Karpas-422 (cell line): ENCODE data around the gene GADL1. TPM values are rescaled to one million over a fixed set of nuclear protein-coding genes. Genes with fewer than 3 reads are reported as not detected.

Experiments used
- DNase-seq: peaks from one replicate; pipeline ENCODE4 v3.0.0-alpha.2; 2015
- H2AFZ ChIP-seq: fragments of 200-600 bp; sonication (generic); 2 replicates; pipeline ENCODE4 v1.6.1; 2014; ENCODE audit warnings: antibody characterized with exemption, low read length, mixed read lengths
- H3K27ac ChIP-seq: fragments of 200-600 bp; sonication (generic); 2 replicates; pipeline ENCODE4 v1.5.1; 2014; ENCODE audit warnings: mild to moderate bottlenecking, low read length, moderate library complexity
- H3K27me3 ChIP-seq: fragments of 200-600 bp; sonication (generic); 2 replicates; pipeline ENCODE4 v1.6.1; 2014; ENCODE audit warnings: low read length, mixed read lengths
- H3K36me3 ChIP-seq: fragments of 200-600 bp; sonication (generic); 2 replicates; pipeline ENCODE4 v1.6.1; 2014; ENCODE audit warnings: low read length, mixed read lengths; ENCODE audit not compliant: insufficient read depth
- H3K4me1 ChIP-seq: fragments of 200-600 bp; sonication (generic); 2 replicates; pipeline ENCODE4 v1.6.1; 2014; ENCODE audit warnings: mild to moderate bottlenecking, low read length, mixed read lengths
- H3K4me2 ChIP-seq: fragments of 200-600 bp; sonication (generic); 2 replicates; pipeline ENCODE4 v1.6.1; 2014; ENCODE audit warnings: low read length, low read depth, mild to moderate bottlenecking; ENCODE audit not compliant: poor library complexity, severe bottlenecking
- H3K4me3 ChIP-seq: fragments of 200-600 bp; sonication (generic); 2 replicates; pipeline ENCODE4 v1.5.1; 2014; ENCODE audit warnings: mild to moderate bottlenecking, antibody characterized with exemption, low read length, mixed read lengths
- H3K79me2 ChIP-seq: fragments of 200-600 bp; sonication (generic); 2 replicates; pipeline ENCODE4 v1.6.1; 2014; ENCODE audit warnings: mild to moderate bottlenecking, low read length, mixed read lengths
- H3K9ac ChIP-seq: fragments of 200-600 bp; sonication (generic); 2 replicates; pipeline ENCODE4 v1.6.0; 2014; ENCODE audit warnings: low read length
- H3K9me2 ChIP-seq: fragments of 200-600 bp; sonication (generic), shearing (Covaris generic); replicated peaks from 2 replicates; pipeline ENCODE4 v1.6.0; 2014; ENCODE audit warnings: mild to moderate bottlenecking, low read length, moderate library complexity; ENCODE audit not compliant: insufficient read depth
- H3K9me3 ChIP-seq: fragments of 300-700, 200-600 bp; sonication (generic); 2 replicates; pipeline ENCODE4 v1.6.1; 2014; ENCODE audit warnings: low read length, mixed read lengths
- H4K20me1 ChIP-seq: fragments of 200-600 bp; sonication (generic); 2 replicates; pipeline ENCODE4 v1.6.1; 2014; ENCODE audit warnings: mild to moderate bottlenecking, antibody characterized with exemption, low read length, low read depth; ENCODE audit not compliant: insufficient read depth
- total RNA-seq: library from RNA; depleted of rRNA; stranded (reverse); fragments of >200 nt; shearing (Covaris generic); gene quantifications from 2 replicates; pipeline ENCODE4 v1.2.3, GENCODE V29; 2014; ENCODE audit warnings: low replicate concordance

Gene GADL1
- total RNA-seq, 1 experiment from 2014 or later = not detected

DNA sequence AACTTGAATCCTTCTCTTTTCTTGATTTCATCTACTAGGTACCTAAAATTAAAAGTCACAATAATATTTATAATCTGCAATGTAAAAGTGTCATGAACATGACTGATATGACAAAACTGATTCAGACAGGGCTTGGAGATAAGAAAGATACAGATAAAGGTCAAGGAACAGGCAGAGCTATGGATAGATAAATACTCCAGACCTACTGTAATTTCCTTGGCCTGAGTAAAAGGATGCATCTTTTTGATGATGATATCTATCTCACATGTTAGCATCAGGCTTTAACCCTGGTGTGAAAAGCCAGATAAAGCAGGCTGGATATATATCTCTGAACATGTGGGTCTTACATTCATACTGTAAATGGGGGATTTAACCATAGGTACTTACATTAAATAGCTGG, 108.1 kb downstream of the GADL1 start:
- H3K4me2 ChIP-seq = no peak overlapping the region
- H3K36me3 ChIP-seq = no peaks in the 10 kb centered on the region
- DNase-seq = no peak
- H3K9me2 ChIP-seq = no peaks in the 10 kb centered on the region
- peaks cover 2% of the 10 kb centered on the region; the same call in 1 of the 2 replicates for H3K27me3 ChIP-seq
- no peaks in the 10 kb centered on the region for H3K9me3 ChIP-seq
- H3K9ac ChIP-seq = no peak overlapping the region
- no peaks in the 10 kb centered on the region for H3K79me2 ChIP-seq
- H3K4me3 ChIP-seq = no peak overlapping the region
- H3K27ac ChIP-seq = no peak overlapping the region
- no peaks in the 10 kb centered on the region for H3K4me1 ChIP-seq
- no peaks in the 10 kb centered on the region for H4K20me1 ChIP-seq
- no peak overlapping the region for H2AFZ ChIP-seq

DNA sequence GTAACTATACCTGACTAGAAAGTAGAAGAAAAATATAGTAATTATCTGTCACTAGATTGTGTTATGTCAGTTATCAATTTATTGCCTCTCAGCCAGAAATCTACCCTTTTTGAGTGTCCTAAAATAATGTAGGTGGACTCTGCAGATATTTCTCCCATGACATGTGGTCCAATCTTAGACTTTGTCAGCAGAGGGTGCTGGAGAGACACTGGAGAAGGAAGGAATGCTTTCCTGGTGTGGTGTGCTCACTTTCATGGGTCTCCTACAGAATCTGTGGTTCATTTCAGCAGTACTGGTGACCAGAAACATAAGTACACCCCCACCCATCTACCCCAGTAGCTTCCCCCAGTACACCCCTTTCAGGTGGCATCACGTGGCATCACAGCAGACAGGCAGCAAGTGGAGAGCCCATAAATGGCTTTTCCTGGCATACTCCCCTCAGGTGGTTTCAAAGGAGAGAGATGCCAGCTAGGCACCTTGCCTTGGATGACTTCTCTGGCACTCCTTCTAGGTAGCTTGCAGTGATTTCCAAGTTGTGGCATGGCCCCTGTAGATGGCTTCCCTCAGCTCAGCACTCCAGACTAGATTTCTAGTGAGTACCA, 114.7 kb downstream of the GADL1 start:
- Histone ChIP-seq H3K4me2 (no peak overlapping the region), H3K9ac (no peak overlapping the region), H3K36me3 (no peaks in the 10 kb centered on the region), H3K27me3 (peaks cover 2% of the 10 kb centered on the region; the same call in 1 of the 2 replicates), H2AFZ (no peak overlapping the region), H4K20me1 (no peaks in the 10 kb centered on the region), H3K4me3 (no peak overlapping the region), H3K9me3 (no peaks in the 10 kb centered on the region), H3K27ac (no peak overlapping the region), H3K4me1 (no peaks in the 10 kb centered on the region), H3K79me2 (no peaks in the 10 kb centered on the region), H3K9me2 (no peaks in the 10 kb centered on the region)
- peak; percentile 55 for DNase-seq

DNA sequence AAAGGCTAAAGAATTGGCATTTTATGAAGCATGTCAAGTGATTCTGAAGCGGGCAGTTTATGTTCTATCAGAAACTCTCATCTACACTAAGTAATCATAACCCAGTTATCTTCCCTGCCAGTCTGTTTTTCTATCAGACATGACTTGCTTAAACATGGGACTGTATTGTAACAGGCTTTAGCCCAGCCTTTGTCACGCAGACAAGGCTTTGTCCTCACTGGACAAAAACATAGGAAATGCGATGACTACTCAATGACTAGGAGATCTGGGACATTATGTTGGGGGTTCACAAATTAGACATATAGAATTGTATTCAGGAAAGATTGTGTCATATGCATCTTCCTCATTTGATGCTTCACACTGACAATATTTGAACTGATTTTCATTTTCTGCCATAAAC, 115.5 kb downstream of the GADL1 start:
- Histone ChIP-seq H4K20me1 (no peaks in the 10 kb centered on the region), H3K4me1 (no peaks in the 10 kb centered on the region), H3K79me2 (no peaks in the 10 kb centered on the region), H3K9me2 (no peaks in the 10 kb centered on the region), H3K27ac (no peak overlapping the region), H3K4me3 (no peak overlapping the region), H3K27me3 (no peaks in the 10 kb centered on the region; the same call in 1 of the 2 replicates), H3K9me3 (no peaks in the 10 kb centered on the region), H3K36me3 (no peaks in the 10 kb centered on the region), H3K9ac (no peak overlapping the region), H3K4me2 (no peak overlapping the region), H2AFZ (no peak overlapping the region)
- DNase-seq = no peak

DNA sequence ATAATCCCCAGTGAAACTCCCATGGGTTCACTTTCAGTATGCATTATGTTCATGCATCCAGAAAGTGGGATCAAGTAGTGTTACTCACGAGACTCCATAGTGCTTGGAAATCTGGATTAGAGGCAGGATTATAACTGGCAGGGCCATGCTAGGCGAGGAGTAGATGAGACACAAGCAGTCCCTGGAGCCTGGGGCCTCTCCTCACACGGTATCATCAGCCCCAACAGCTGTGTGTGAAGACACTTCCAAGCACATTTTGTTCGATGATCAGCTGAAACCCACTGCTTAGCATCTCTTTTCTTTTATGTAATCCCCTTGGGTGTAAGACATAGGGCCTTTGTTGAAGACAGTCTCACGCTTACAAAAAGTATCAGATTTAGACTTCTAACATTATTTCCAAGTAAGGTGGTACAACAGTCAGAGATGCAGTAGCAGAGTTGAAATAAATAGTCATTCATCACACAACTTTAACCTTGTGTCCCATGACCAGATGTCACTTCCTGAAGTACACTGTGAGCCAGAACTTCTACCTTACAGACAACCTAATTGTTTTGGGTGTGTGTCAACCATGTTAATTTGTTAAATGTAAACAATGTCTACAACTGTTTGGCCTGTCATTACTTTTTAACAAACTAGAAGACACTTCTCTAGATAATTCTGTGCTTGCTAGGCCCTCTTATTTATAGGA, 116.9 kb downstream of the GADL1 start:
- H3K4me2 ChIP-seq = no peak overlapping the region
- no peaks in the 10 kb centered on the region for H3K79me2 ChIP-seq
- no peak overlapping the region for H2AFZ ChIP-seq
- no peaks in the 10 kb centered on the region; the same call in 1 of the 2 replicates for H3K27me3 ChIP-seq
- H3K36me3 ChIP-seq = no peaks in the 10 kb centered on the region
- no peak for DNase-seq
- no peaks in the 10 kb centered on the region for H4K20me1 ChIP-seq
- H3K9ac ChIP-seq = no peak overlapping the region
- no peaks in the 10 kb centered on the region for H3K4me1 ChIP-seq
- H3K27ac ChIP-seq = no peak overlapping the region
- H3K4me3 ChIP-seq = no peak overlapping the region
- no peaks in the 10 kb centered on the region for H3K9me2 ChIP-seq
- H3K9me3 ChIP-seq = no peaks in the 10 kb centered on the region

DNA sequence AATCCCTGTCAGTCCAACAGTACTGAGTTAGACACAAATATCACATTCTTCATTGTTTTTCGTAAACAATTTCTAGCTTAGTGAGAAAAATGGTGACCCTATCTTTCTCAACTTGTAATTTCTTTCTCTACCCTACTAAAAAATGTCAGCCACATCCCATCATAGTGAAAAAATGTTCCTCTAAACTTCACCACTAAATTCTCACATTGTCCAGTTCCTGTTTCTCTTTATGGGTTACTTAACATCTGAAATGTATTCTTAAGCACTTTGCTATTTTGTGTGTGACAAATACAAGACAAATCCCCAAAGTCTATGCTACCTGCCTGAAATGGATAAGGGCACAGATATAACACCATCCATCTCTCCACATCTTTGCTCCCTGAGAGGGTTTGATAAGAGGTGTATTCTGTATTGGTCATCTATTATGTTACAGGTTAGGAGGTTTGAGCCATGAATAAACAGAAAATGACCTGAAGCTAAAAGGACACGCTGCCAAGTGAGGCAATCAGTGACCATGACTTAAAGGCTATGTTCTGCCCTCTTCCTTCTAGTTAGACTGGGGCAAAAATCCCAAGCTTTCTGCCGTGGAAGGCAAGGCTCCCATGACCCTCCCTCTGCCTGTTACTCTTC, 118.2 kb downstream of the GADL1 start:
- no peaks in the 10 kb centered on the region for H3K9me2 ChIP-seq
- H2AFZ ChIP-seq = no peak overlapping the region
- H3K9me3 ChIP-seq = no peaks in the 10 kb centered on the region
- no peaks in the 10 kb centered on the region for H3K4me1 ChIP-seq
- no peak overlapping the region for H3K27ac ChIP-seq
- no peaks in the 10 kb centered on the region for H4K20me1 ChIP-seq
- H3K9ac ChIP-seq = no peak overlapping the region
- no peaks in the 10 kb centered on the region for H3K36me3 ChIP-seq
- no peaks in the 10 kb centered on the region; the same call in 1 of the 2 replicates for H3K27me3 ChIP-seq
- DNase-seq = no peak
- H3K79me2 ChIP-seq = no peaks in the 10 kb centered on the region
- no peak overlapping the region for H3K4me2 ChIP-seq
- no peak overlapping the region for H3K4me3 ChIP-seq

DNA sequence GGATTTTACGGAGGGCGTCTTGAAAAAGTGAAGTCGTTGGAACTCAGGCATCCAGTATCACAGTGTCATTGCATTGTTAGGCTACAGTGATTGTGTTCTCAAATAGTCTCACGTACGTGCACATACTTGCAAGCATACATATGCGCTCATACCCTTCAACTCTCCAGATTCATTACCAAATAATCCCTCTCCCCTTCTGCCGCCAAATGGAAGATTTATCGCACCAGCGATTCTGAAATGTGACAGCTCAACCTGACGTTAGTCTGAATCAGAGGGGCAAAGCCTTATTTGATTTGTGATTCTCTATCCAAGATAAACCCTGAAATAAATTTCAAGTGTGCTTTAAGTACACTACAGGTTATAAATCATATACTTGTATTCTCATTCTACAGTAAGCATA, 119.4 kb downstream of the GADL1 start:
- no peaks in the 10 kb centered on the region for H3K9me2 ChIP-seq
- no peaks in the 10 kb centered on the region for H4K20me1 ChIP-seq
- no peaks in the 10 kb centered on the region for H3K9me3 ChIP-seq
- no peak overlapping the region for H3K27ac ChIP-seq
- H3K4me3 ChIP-seq = no peak overlapping the region
- H3K79me2 ChIP-seq = no peaks in the 10 kb centered on the region
- no peaks in the 10 kb centered on the region for H3K4me1 ChIP-seq
- H3K9ac ChIP-seq = no peak overlapping the region
- no peak for DNase-seq
- H3K36me3 ChIP-seq = no peaks in the 10 kb centered on the region
- no peak overlapping the region for H2AFZ ChIP-seq
- no peaks in the 10 kb centered on the region for H3K27me3 ChIP-seq
- H3K4me2 ChIP-seq = no peak overlapping the region

DNA sequence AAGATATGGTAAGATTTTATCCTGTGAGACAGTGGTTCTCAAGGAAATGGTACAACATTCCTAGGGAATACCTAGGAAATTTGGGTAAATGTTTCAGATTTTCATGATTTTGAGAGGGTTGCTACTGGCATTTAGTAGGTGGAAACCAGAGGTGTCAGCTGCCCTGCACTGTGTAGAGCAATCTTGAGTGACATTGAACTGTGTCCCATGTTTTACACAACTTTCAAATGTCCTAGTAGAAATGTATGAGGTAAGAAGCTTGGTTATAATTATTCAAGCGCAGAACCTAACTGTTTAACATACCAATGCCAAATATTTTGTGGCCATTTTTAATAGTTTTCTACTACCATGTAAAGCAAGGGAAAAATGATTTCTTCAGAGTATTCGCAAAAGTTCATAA, 120.4 kb downstream of the GADL1 start:
- H3K4me3 ChIP-seq = no peak overlapping the region
- H3K36me3 ChIP-seq = no peaks in the 10 kb centered on the region
- H3K4me2 ChIP-seq = no peak overlapping the region
- H3K4me1 ChIP-seq = no peaks in the 10 kb centered on the region
- no peak overlapping the region for H3K27ac ChIP-seq
- no peak overlapping the region for H2AFZ ChIP-seq
- no peaks in the 10 kb centered on the region for H3K9me3 ChIP-seq
- DNase-seq = no peak
- H3K27me3 ChIP-seq = no peaks in the 10 kb centered on the region
- no peak overlapping the region for H3K9ac ChIP-seq
- no peaks in the 10 kb centered on the region for H4K20me1 ChIP-seq
- H3K79me2 ChIP-seq = no peaks in the 10 kb centered on the region
- no peaks in the 10 kb centered on the region for H3K9me2 ChIP-seq

DNA sequence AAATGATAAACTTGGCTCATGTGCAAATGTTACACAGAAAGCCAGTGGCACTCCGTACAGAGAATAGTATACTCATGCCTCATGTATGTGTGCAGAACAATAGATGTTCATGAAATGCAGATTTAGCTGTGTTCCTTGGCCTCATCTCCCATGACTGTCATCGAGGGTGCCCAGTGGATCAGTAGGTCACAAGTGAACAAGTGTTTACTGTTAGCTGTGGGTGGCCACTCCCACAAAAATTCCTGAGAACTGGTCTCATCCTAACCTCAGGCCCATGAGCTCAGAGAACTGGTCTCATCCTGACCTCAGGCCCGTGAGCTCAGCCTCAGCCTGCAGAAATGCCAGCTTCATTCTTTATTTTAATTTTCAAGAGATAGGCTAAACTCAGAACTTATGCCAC, 124.1 kb downstream of the GADL1 start:
- H3K36me3 ChIP-seq = no peaks in the 10 kb centered on the region
- no peak overlapping the region for H3K4me3 ChIP-seq
- H2AFZ ChIP-seq = no peak overlapping the region
- no peaks in the 10 kb centered on the region for H3K27me3 ChIP-seq
- H3K9me3 ChIP-seq = no peaks in the 10 kb centered on the region
- H3K4me2 ChIP-seq = no peak overlapping the region
- no peaks in the 10 kb centered on the region for H4K20me1 ChIP-seq
- H3K27ac ChIP-seq = no peak overlapping the region
- no peak for DNase-seq
- H3K79me2 ChIP-seq = no peaks in the 10 kb centered on the region
- no peaks in the 10 kb centered on the region for H3K9me2 ChIP-seq
- H3K9ac ChIP-seq = no peak overlapping the region
- no peaks in the 10 kb centered on the region for H3K4me1 ChIP-seq
